ENCODE data around the gene MUCL3. TPM values are rescaled to one million over a fixed set of nuclear protein-coding genes. Genes with fewer than 3 reads are reported as not detected.

MUCL3 gene
- total and polyA plus RNA-seq, 2 of the 8 experiments (the other 6 are each of a cell fraction or from before 2014, with no cell fraction given), result 0.15 to 0.37 TPM

- CTCF ChIA-PET (ENCODE audit: partially characterized antibody), result interaction anchor here (0.7 to 16.0 kb wide), 17 partner anchors 7 to 166 kb away, joined by 3 to 285 read pairs (median 10); partner anchors contain the start of genes DDR1 and MUCL3
- FAIRE-seq, result no peak
- DNase-seq (ENCODE audit: low read depth in 1 of 2, low spot score in 2 of 2), result no peak
- TF ChIP-seq HDAC2 (IDR thresholded peaks at IDR 0.05; ENCODE audit: borderline replicate concordance in 1 of 2, low read depth in 2 of 2, low read length in 2 of 2) (no peak), ATF3 (IDR thresholded peaks at IDR 0.05; ENCODE audit: insufficient read depth, low read depth, low read length) (no peak), SUZ12 (IDR thresholded peaks at IDR 0.05; ENCODE audit: low read length) (no peak), SP1 (IDR thresholded peaks at IDR 0.05; ENCODE audit: low read depth, low read length) (no peak), POU5F1 (IDR thresholded peaks at IDR 0.05; ENCODE audit: low read depth, low read length) (no peak), JUND (IDR thresholded peaks at IDR 0.05; ENCODE audit: low read length) (no peak), E2F6 (IDR thresholded peaks at IDR 0.05) (no peak), SIX5 (IDR thresholded peaks at IDR 0.05; ENCODE audit: low read depth, low read length) (no peak), SIN3A (conservative IDR thresholded peaks at IDR 0.05 in 1 of 2, IDR thresholded peaks at IDR 0.05 in 1 of 2; ENCODE audit: low read depth in 1 of 2, low read length in 2 of 2) (no peak), CHD1 (IDR thresholded peaks at IDR 0.05; ENCODE audit: low read depth, low read length) (no peak), EGR1 (IDR thresholded peaks at IDR 0.05; ENCODE audit: borderline replicate concordance, low read depth, low read length) (no peak), RBBP5 (IDR thresholded peaks at IDR 0.05; ENCODE audit: borderline replicate concordance, low read depth, low read length) (no peak)
These were observed 23.3 kb upstream of the MUCL3 start for GRCh38 chr6:30917487-30917886.

More at GRCh38 chr6:30917487-30917886, 23.3 kb upstream of the MUCL3 start:
- no peak overlapping the region for H2BK120ac ChIP-seq (replicated peaks; ENCODE audit: low read depth, low read length)
- peaks cover 0 to 14% (median 7%) of the 10 kb centered on the region in 4 experiments; a peak in 6 of 7 replicates for H3K4me1 ChIP-seq (replicated peaks in 1 of 4; ENCODE audit: control insufficient read depth in 3 of 4, insufficient read depth in 4 of 4, low read length in 3 of 4)
- H4K91ac ChIP-seq (replicated peaks; ENCODE audit: insufficient read length, low read length), result no peak overlapping the region
- H3K9ac ChIP-seq (replicated peaks in 1 of 4; ENCODE audit: extremely low read depth in 1 of 4, low read depth in 3 of 4, low read length in 3 of 4), result no peak overlapping the region
- no peak overlapping the region for H2BK15ac ChIP-seq (ENCODE audit: low read length)
- H2BK12ac ChIP-seq (ENCODE audit: low read depth, low read length), result no peak overlapping the region
- POLR2A ChIA-PET (ENCODE audit: partially characterized antibody), result interaction anchor here (0.8 to 3.6 kb wide), 3 partner anchors 8 to 190 kb away, joined by 4 to 22 read pairs (median 4); partner anchors contain the start of gene SFTA2
- H3K4me3 ChIP-seq (ENCODE audit: extremely low read depth in 1 of 4, insufficient read depth in 2 of 4, low read depth in 3 of 4, low read length in 4 of 4), result no peak overlapping the region
- H2AFZ ChIP-seq (ENCODE audit: low read length), result no peak overlapping the region
- no peaks in the 10 kb centered on the region for H3K9me3 ChIP-seq (ENCODE audit: insufficient read depth in 2 of 2, low read depth in 1 of 2, low read length in 1 of 2)
- no peaks in the 10 kb centered on the region for H4K20me1 ChIP-seq (replicated peaks in 1 of 2; ENCODE audit: control insufficient read depth in 1 of 2, insufficient read depth in 2 of 2, low read length in 2 of 2)
- peaks cover 6 to 27% (median 16%) of the 10 kb centered on the region in 4 experiments; a peak in 7 of 8 replicates for H3K36me3 ChIP-seq (ENCODE audit: control insufficient read depth in 2 of 4, insufficient read depth in 4 of 4, low read length in 3 of 4)
- H3K14ac ChIP-seq (ENCODE audit: insufficient read length), result no peak overlapping the region
- H3K79me2 ChIP-seq (ENCODE audit: control insufficient read depth in 1 of 2, insufficient read depth in 2 of 2, low read length in 2 of 2), result no peaks in the 10 kb centered on the region; a peak in 1 of 4 replicates
- no peaks in the 10 kb centered on the region for H3K79me1 ChIP-seq (ENCODE audit: low read depth, low read length)
- no peak overlapping the region for H3K4me2 ChIP-seq (ENCODE audit: insufficient read depth in 1 of 2, low read depth in 2 of 2, low read length in 2 of 2)
- no peak overlapping the region for H3K18ac ChIP-seq (ENCODE audit: extremely low read depth, low read length)
- H4K8ac ChIP-seq (ENCODE audit: extremely low read depth, insufficient read depth, low read length), result no peak overlapping the region
- no peak overlapping the region for H3K56ac ChIP-seq (replicated peaks; ENCODE audit: insufficient read length, low read depth, low read length)
- H3K27ac ChIP-seq (ENCODE audit: low read depth, low read length), result no peak overlapping the region
- no peak overlapping the region for H4K5ac ChIP-seq (ENCODE audit: insufficient read length, low read depth, low read length)
- no peak overlapping the region for H2BK20ac ChIP-seq (ENCODE audit: low read length)
- H3K23me2 ChIP-seq (ENCODE audit: low read depth, low read length), result peaks cover 3% of the 10 kb centered on the region; the same call in 1 of the 2 replicates
- H3K23ac ChIP-seq (ENCODE audit: insufficient read length), result no peak overlapping the region
- H2AK5ac ChIP-seq (ENCODE audit: low read depth, low read length), result no peak overlapping the region
- no peak overlapping the region for H3K4ac ChIP-seq (replicated peaks; ENCODE audit: insufficient read length, low read depth, low read length)
- H3K27me3 ChIP-seq (replicated peaks in 1 of 4; ENCODE audit: control insufficient read depth in 3 of 4, extremely low read depth in 1 of 4, insufficient read depth in 3 of 4, low read length in 3 of 4), result no peaks in the 10 kb centered on the region
- WGBS, 2 experiments (ENCODE audit: extremely low coverage in 1 of 2, insufficient coverage in 1 of 2, insufficient read length in 1 of 2, insufficient replicate concordance in 2 of 2, low coverage in 1 of 2, low lambda C conversion rate in 2 of 2, missing lambda C conversion rate in 1 of 2), result 89% methylated on average over 8 of the region's 8 CpGs; no CpG with 5 or more reads in 1 of the 2 experiments
- no peak overlapping the region for H2BK5ac ChIP-seq (ENCODE audit: low read depth, low read length)

Data from H1 (cell line).